OCI-LY7 (cell line): ENCODE results near the gene CACNA1D. TPM values are rescaled to one million over a fixed set of nuclear protein-coding genes. Genes with fewer than 3 reads are reported as not detected.

Experiments used
- BruUV-seq: library from RNA; stranded (reverse); fragments of 400-500 nt; replicated peaks from 2 replicates; lab custom pipeline; 2021; lab: Mats Ljungman, UMichigan
- CTCF ChIA-PET: fragments of 300-600 bp; sonication (Branson Sonifier 250); formaldehyde crosslinking; loops from one replicate; lab custom pipeline; 2022; ENCODE audit warnings: antibody characterized with exemption; ENCODE audit not compliant: unreplicated experiment; lab: Charles Lee
- POLR2A ChIA-PET: fragments of 300-600 bp; sonication (Branson Sonifier 250); formaldehyde crosslinking; loops from one replicate; lab custom pipeline; 2022; ENCODE audit warnings: antibody characterized with exemption; lab: Charles Lee
- DNase-seq: peaks from one replicate; pipeline ENCODE4 v3.0.0-alpha.2; 2015; ENCODE audit warnings: low spot score
- H2AFZ ChIP-seq: fragments of 200-600 bp; sonication (generic), shearing (Covaris generic); 2 replicates; pipeline ENCODE4 v1.6.1; 2014; ENCODE audit warnings: mild to moderate bottlenecking, antibody characterized with exemption, low read length, moderate library complexity
- H3K27ac ChIP-seq: fragments of 200-600 bp; sonication (generic); 2 replicates; pipeline ENCODE4 v1.5.1; 2014; ENCODE audit warnings: mixed run types, low read depth, mild to moderate bottlenecking, moderate library complexity, low read length, inconsistent platforms; ENCODE audit not compliant: poor library complexity, severe bottlenecking
- H3K36me3 ChIP-seq: fragments of 200-600 bp; sonication (generic); 2 replicates; pipeline ENCODE4 v1.6.1; 2014; ENCODE audit warnings: mild to moderate bottlenecking, antibody characterized with exemption, low read length, moderate library complexity, mixed read lengths; ENCODE audit not compliant: insufficient read depth
- H3K4me1 ChIP-seq: fragments of 200-600 bp; sonication (generic); 2 replicates; pipeline ENCODE4 v1.5.1; 2014; ENCODE audit warnings: mild to moderate bottlenecking, low read length; ENCODE audit not compliant: insufficient read depth, poor library complexity, severe bottlenecking
- H3K4me2 ChIP-seq: fragments of 200-600 bp; sonication (generic); 2 replicates; pipeline ENCODE4 v1.6.1; 2014; ENCODE audit warnings: mild to moderate bottlenecking, low read length
- H3K4me3 ChIP-seq: fragments of 200-600 bp; sonication (generic); 2 replicates; pipeline ENCODE4 v1.5.1; 2014; ENCODE audit warnings: mild to moderate bottlenecking, low read depth, low read length; ENCODE audit not compliant: poor library complexity, severe bottlenecking
- H3K79me2 ChIP-seq: fragments of 200-600 bp; sonication (generic); 2 replicates; pipeline ENCODE4 v1.6.1; 2016; ENCODE audit warnings: low read depth, mild to moderate bottlenecking, low read length, moderate library complexity, mixed read lengths; ENCODE audit not compliant: insufficient read depth
- H3K9me2 ChIP-seq: fragments of 200-600 bp; sonication (generic); 2 replicates; pipeline ENCODE4 v1.6.1; 2016; ENCODE audit warnings: mild to moderate bottlenecking, low read length, mixed read lengths; ENCODE audit not compliant: insufficient read depth
- H3K9me3 ChIP-seq: fragments of 200-600 bp; sonication (generic); 2 replicates; pipeline ENCODE4 v1.6.1; 2014; ENCODE audit warnings: mild to moderate bottlenecking, mixed run types, low read length, mixed read lengths
- H4K20me1 ChIP-seq: fragments of 200-600 bp; sonication (generic); 2 replicates; pipeline ENCODE4 v1.6.1; 2014; ENCODE audit warnings: mild to moderate bottlenecking, antibody characterized with exemption, low read length, moderate library complexity, mixed read lengths; ENCODE audit not compliant: insufficient read depth
- EZH2phosphoT487 ChIP-seq: fragments of 200-600 bp; sonication (generic); IDR thresholded peaks from 2 replicates; pipeline ENCODE4 v1.6.1; 2018; ENCODE audit warnings: low read depth, borderline replicate concordance, mild to moderate bottlenecking, mixed run types, antibody characterized with exemption, low read length, moderate library complexity, mixed read lengths
- intact Hi-C: fragments of 100-400 bp; cut with micrococcal nuclease; formaldehyde crosslinking; loops from one replicate; pipeline ENCODE4 v1.10.0; 2022; ENCODE audit not compliant: unreplicated experiment
- total RNA-seq, 2 experiments: library from RNA; depleted of rRNA in 1 of 2; stranded (reverse); fragments of >200 nt in 1 of 2; shearing (Covaris generic) in 1 of 2; gene quantifications; 2 replicates each; pipeline ENCODE4 v1.2.3, GENCODE V29; 2014 to 2022
- TF ChIP-seq, protein P1 (sequence below): fragments of 200-600 bp; sonication (generic); conservative IDR thresholded peaks from 2 replicates; pipeline ENCODE4 v1.5.1; 2014; ENCODE audit warnings: mild to moderate bottlenecking, antibody characterized with exemption, low read length, moderate library complexity, mixed read lengths

The CACNA1D gene
- total RNA-seq, 2 experiments from 2014 or later: 0.42 TPM; not detected in 1

DNA sequence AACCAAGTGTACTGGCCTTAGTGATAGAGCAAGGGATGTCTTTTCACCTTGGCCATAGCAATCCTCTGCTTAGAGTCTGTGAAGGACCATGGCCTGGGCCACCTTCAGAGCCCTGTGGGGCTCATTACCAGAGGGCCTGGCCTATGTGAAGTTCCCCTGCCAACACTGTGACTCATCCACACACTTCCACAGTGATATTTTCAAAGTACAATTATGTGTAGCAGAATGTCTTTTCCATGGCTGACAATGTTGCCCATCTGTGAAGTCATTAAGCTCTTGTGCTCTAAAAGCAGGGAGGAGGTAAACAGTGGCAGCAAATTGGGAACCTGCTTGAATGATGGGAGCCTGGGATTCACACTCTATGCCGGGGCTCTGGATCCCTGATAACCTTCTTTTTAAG lies 12.2 kb upstream of the CACNA1D start:
- H3K4me1 ChIP-seq: no peaks in the 10 kb centered on the region
- intact Hi-C loops: no loop called here
- no peaks in the 10 kb centered on the region for H4K20me1 ChIP-seq
- POLR2A ChIA-PET: interaction anchor here (0.5 kb wide), 1 partner anchor 301 kb away, joined by 3 read pairs; no protein-coding TSS in a partner anchor
- DNase-seq: no peak
- no peak overlapping the region for H3K27ac ChIP-seq
- no peak overlapping the region for H2AFZ ChIP-seq
- no TSS peak for BruUV-seq
- no peaks in the 10 kb centered on the region for H3K9me2 ChIP-seq
- no peaks in the 10 kb centered on the region for H3K36me3 ChIP-seq
- no peaks in the 10 kb centered on the region for H3K9me3 ChIP-seq
- no peak overlapping the region for H3K4me3 ChIP-seq
- CTCF ChIA-PET: no interaction called here
- no peak for TF ChIP-seq EZH2phosphoT487
- TF ChIP-seq, protein P1, sequence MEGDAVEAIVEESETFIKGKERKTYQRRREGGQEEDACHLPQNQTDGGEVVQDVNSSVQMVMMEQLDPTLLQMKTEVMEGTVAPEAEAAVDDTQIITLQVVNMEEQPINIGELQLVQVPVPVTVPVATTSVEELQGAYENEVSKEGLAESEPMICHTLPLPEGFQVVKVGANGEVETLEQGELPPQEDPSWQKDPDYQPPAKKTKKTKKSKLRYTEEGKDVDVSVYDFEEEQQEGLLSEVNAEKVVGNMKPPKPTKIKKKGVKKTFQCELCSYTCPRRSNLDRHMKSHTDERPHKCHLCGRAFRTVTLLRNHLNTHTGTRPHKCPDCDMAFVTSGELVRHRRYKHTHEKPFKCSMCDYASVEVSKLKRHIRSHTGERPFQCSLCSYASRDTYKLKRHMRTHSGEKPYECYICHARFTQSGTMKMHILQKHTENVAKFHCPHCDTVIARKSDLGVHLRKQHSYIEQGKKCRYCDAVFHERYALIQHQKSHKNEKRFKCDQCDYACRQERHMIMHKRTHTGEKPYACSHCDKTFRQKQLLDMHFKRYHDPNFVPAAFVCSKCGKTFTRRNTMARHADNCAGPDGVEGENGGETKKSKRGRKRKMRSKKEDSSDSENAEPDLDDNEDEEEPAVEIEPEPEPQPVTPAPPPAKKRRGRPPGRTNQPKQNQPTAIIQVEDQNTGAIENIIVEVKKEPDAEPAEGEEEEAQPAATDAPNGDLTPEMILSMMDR: no peak
- H3K79me2 ChIP-seq: no peaks in the 10 kb centered on the region
- no peak overlapping the region for H3K4me2 ChIP-seq

DNA sequence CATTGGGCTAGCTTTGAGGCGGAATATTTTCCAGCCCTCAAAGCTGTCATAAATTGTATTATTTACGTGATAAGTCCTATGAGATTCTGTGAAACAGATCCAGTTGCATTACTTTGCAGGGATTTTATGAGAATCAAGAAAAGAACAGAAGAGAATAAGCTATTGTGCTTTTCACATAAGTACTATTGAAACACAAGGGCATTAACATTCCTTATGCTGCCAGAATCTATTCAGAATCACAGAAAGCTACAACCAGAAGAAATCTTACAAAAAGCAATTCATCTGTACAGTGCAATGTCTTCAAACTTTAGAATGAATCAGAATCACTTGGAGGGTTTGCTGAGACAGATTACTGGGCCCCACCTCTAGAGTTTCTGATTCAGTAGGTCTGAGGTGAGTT lies 10.6 kb upstream of the CACNA1D start:
- no TSS peak for BruUV-seq
- no peak for DNase-seq
- intact Hi-C loops: no loop called here
- H3K36me3 ChIP-seq: no peaks in the 10 kb centered on the region
- CTCF ChIA-PET: no interaction called here
- no peak overlapping the region for H2AFZ ChIP-seq
- H3K9me3 ChIP-seq: no peaks in the 10 kb centered on the region
- POLR2A ChIA-PET: no interaction called here
- H3K4me1 ChIP-seq: no peaks in the 10 kb centered on the region
- H3K27ac ChIP-seq: no peak overlapping the region
- no peaks in the 10 kb centered on the region for H4K20me1 ChIP-seq
- H3K4me2 ChIP-seq: no peak overlapping the region
- TF ChIP-seq, protein P1: no peak
- no peak for TF ChIP-seq EZH2phosphoT487
- no peaks in the 10 kb centered on the region for H3K9me2 ChIP-seq
- H3K79me2 ChIP-seq: no peaks in the 10 kb centered on the region
- no peak overlapping the region for H3K4me3 ChIP-seq

DNA sequence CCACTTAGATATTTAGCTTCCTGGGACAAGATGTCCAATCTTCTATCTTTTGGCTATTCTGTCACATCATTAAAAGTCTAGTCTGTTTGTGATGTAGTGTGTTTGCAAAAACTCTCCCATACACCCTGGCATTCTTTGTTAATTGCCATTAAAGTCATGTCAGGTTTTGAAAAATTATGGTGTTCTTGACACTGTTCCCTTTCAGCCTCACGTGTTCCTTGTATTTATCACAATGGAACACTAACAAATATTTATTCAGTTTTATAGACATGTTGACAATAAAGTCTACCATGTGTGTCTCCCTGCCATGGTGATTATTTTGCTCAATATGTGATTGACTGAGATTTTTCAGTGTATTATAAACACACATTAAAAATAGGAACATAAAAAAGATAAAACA lies 9.4 kb upstream of the CACNA1D start:
- Histone ChIP-seq H3K4me1 (no peaks in the 10 kb centered on the region), H3K4me2 (no peak overlapping the region), H4K20me1 (no peaks in the 10 kb centered on the region), H3K27ac (no peak overlapping the region), H3K36me3 (no peaks in the 10 kb centered on the region), H2AFZ (no peak overlapping the region), H3K9me3 (no peaks in the 10 kb centered on the region), H3K9me2 (no peaks in the 10 kb centered on the region), H3K79me2 (no peaks in the 10 kb centered on the region), H3K4me3 (no peak overlapping the region)
- ChIA-PET CTCF (no interaction called here), POLR2A (no interaction called here)
- DNase-seq: no peak
- BruUV-seq: no TSS peak
- TF ChIP-seq, protein P1: no peak
- TF ChIP-seq EZH2phosphoT487: no peak
- intact Hi-C loops: no loop called here
